H9 (cell line): ENCODE measurements around the gene CNTFR. TPM values are rescaled to one million over a fixed set of nuclear protein-coding genes. Genes with fewer than 3 reads are reported as not detected.

ENCODE experiments used
- DNase-seq: peaks from one replicate; pipeline ENCODE4 v3.0.0-alpha.2; 2017
- H2AFZ ChIP-seq: one replicate; pipeline ENCODE4 v1.6.1; 2013; ENCODE audit warnings: mild to moderate bottlenecking, low read length, control low read depth, moderate library complexity
- H2AK5ac ChIP-seq: 2 replicates; pipeline ENCODE4 v1.6.1; 2013; ENCODE audit warnings: low read length, control low read depth, mixed read lengths; ENCODE audit not compliant: insufficient read length
- H2BK120ac ChIP-seq: one replicate; pipeline ENCODE4 v1.6.1; 2013; ENCODE audit warnings: low read depth, mild to moderate bottlenecking, low read length, control low read depth, inconsistent platforms; ENCODE audit not compliant: poor library complexity, severe bottlenecking
- H2BK12ac ChIP-seq: 2 replicates; pipeline ENCODE4 v1.6.1; 2013; ENCODE audit warnings: low read length, control low read depth, mixed read lengths, low read depth; ENCODE audit not compliant: insufficient read length
- H2BK15ac ChIP-seq: 2 replicates; pipeline ENCODE4 v1.6.1; 2013; ENCODE audit warnings: low read depth, low read length, control low read depth
- H2BK20ac ChIP-seq: one replicate; pipeline ENCODE4 v1.6.1; 2013; ENCODE audit warnings: low read depth, mild to moderate bottlenecking, low read length, control low read depth, inconsistent platforms; ENCODE audit not compliant: poor library complexity, severe bottlenecking
- H2BK5ac ChIP-seq: 2 replicates; pipeline ENCODE4 v1.6.1; 2013; ENCODE audit warnings: low read length, control low read depth, mixed read lengths; ENCODE audit not compliant: insufficient read length
- H3K14ac ChIP-seq: 2 replicates; pipeline ENCODE4 v1.6.1; 2013; ENCODE audit warnings: low read length, control low read depth; ENCODE audit not compliant: insufficient read depth
- H3K18ac ChIP-seq: 2 replicates; pipeline ENCODE4 v1.6.1; 2013; ENCODE audit warnings: low read depth, mild to moderate bottlenecking, mixed read lengths, low read length, control low read depth; ENCODE audit not compliant: insufficient read length
- H3K23ac ChIP-seq: 2 replicates; pipeline ENCODE4 v1.6.1; 2013; ENCODE audit warnings: low read length, control low read depth, mixed read lengths, low read depth; ENCODE audit not compliant: insufficient read length
- H3K23me2 ChIP-seq: 2 replicates; pipeline ENCODE4 v1.6.1; 2013; ENCODE audit warnings: low read depth, mild to moderate bottlenecking, mixed read lengths, low read length, control low read depth; ENCODE audit not compliant: insufficient read length, poor library complexity, severe bottlenecking
- H3K27ac ChIP-seq: 2 replicates; pipeline ENCODE4 v1.5.1; 2013; ENCODE audit warnings: low read length, control low read depth, mixed read lengths, low read depth; ENCODE audit not compliant: insufficient read length
- H3K27me3 ChIP-seq: 2 replicates; pipeline ENCODE4 v1.6.1; 2013; ENCODE audit warnings: low read length, control low read depth, inconsistent platforms; ENCODE audit not compliant: insufficient read depth
- H3K4ac ChIP-seq: 2 replicates; pipeline ENCODE4 v1.6.1; 2013; ENCODE audit warnings: low read depth, mild to moderate bottlenecking, control low read depth, inconsistent platforms, low read length, moderate library complexity
- H3K4me1 ChIP-seq: 2 replicates; pipeline ENCODE4 v1.6.1; 2013; ENCODE audit warnings: low read length, control low read depth, inconsistent platforms; ENCODE audit not compliant: insufficient read depth
- H3K4me2 ChIP-seq: 2 replicates; pipeline ENCODE4 v1.6.1; 2013; ENCODE audit warnings: low read length, control low read depth, mixed read lengths; ENCODE audit not compliant: insufficient read length, insufficient read depth
- H3K56ac ChIP-seq: 2 replicates; pipeline ENCODE4 v1.6.1; 2013; ENCODE audit warnings: low read depth, mild to moderate bottlenecking, mixed read lengths, low read length, control low read depth; ENCODE audit not compliant: insufficient read length
- H3K79me1 ChIP-seq: 2 replicates; pipeline ENCODE4 v1.6.1; 2013; ENCODE audit warnings: low read depth, mild to moderate bottlenecking, moderate library complexity, low read length, control low read depth, inconsistent platforms; ENCODE audit not compliant: insufficient read depth, poor library complexity, severe bottlenecking
- H3K79me2 ChIP-seq: 2 replicates; pipeline ENCODE4 v1.6.1; 2013; ENCODE audit warnings: low read length, control low read depth, inconsistent platforms; ENCODE audit not compliant: insufficient read depth
- H3K9ac ChIP-seq: 2 replicates; pipeline ENCODE4 v1.6.1; 2013; ENCODE audit warnings: low read length, control low read depth, mixed read lengths; ENCODE audit not compliant: insufficient read length; ENCODE audit errors: extremely low read depth
- H3K9me3 ChIP-seq: one replicate; pipeline ENCODE4 v1.6.1; 2013; ENCODE audit warnings: low read depth, low read length, inconsistent platforms; ENCODE audit not compliant: control insufficient read depth
- H3T11ph ChIP-seq: one replicate; pipeline ENCODE4 v1.6.1; 2013; ENCODE audit warnings: mild to moderate bottlenecking, low read length, control low read depth, inconsistent platforms
- H4K20me1 ChIP-seq: one replicate; pipeline ENCODE4 v1.6.1; 2013; ENCODE audit not compliant: control insufficient read depth, insufficient read length, insufficient read depth
- H4K5ac ChIP-seq: 2 replicates; pipeline ENCODE4 v1.6.1; 2013; ENCODE audit warnings: low read depth, mild to moderate bottlenecking, mixed read lengths, low read length, control low read depth; ENCODE audit not compliant: insufficient read length
- H4K8ac ChIP-seq: replicated peaks from 2 replicates; pipeline ENCODE4 v1.6.1; 2013; ENCODE audit warnings: low read length, control low read depth, mixed read lengths, low read depth; ENCODE audit not compliant: insufficient read length
- H4K91ac ChIP-seq: 2 replicates; pipeline ENCODE4 v1.6.1; 2013; ENCODE audit warnings: low read depth, mild to moderate bottlenecking, moderate library complexity, mixed read lengths, low read length, control low read depth; ENCODE audit not compliant: insufficient read length
- H3K27ac Mint-ChIP-seq, 3 experiments: 2 replicates in 2 of 3; 3 replicates in 1 of 3; pipeline ENCODE4 v1.8.0; 2020 to 2021; ENCODE audit warnings: mixed read lengths in 3 of 3, mild to moderate bottlenecking in 1 of 3, moderate library complexity in 1 of 3
- H3K27me3 Mint-ChIP-seq: 2 replicates; pipeline ENCODE4 v1.8.0; 2021; ENCODE audit warnings: low read depth, mild to moderate bottlenecking, moderate library complexity, mixed read lengths
- H3K36me3 Mint-ChIP-seq, 3 experiments: 2 replicates in 2 of 3; 3 replicates in 1 of 3; pipeline ENCODE4 v1.8.0; 2020 to 2021; ENCODE audit warnings: low read depth in 3 of 3, mixed read lengths in 3 of 3; ENCODE audit not compliant: insufficient read depth in 1 of 3
- H3K4me1 Mint-ChIP-seq, 2 experiments: 2 replicates each; pipeline ENCODE4 v1.8.0; 2020; ENCODE audit warnings: mixed read lengths in 2 of 2
- H3K4me3 Mint-ChIP-seq, 2 experiments: 2 replicates in 1 of 2; 3 replicates in 1 of 2; pipeline ENCODE4 v1.8.0; 2020 to 2021; ENCODE audit warnings: mild to moderate bottlenecking in 2 of 2, mixed read lengths in 2 of 2, moderate library complexity in 1 of 2
- H3K9me3 Mint-ChIP-seq, 2 experiments: 2 replicates in 1 of 2; 3 replicates in 1 of 2; pipeline ENCODE4 v1.8.0; 2020; ENCODE audit warnings: mild to moderate bottlenecking in 2 of 2, mixed read lengths in 2 of 2, moderate library complexity in 1 of 2
- CTCF ChIP-seq: fragments of 200-600 bp; sonication (generic); conservative IDR thresholded peaks from 3 replicates; pipeline ENCODE4 v1.8.0; 2021; ENCODE audit warnings: antibody characterized with exemption, mild to moderate bottlenecking
- WGBS: extraction: QIAGEN DNeasy Blood & Tissue Kit; methylation state at CpG from one replicate; pipeline ENCODE4 v1.1.7; 2013; ENCODE audit warnings: missing lambda C conversion rate, low lambda C conversion rate, mixed read lengths; ENCODE audit not compliant: insufficient read length; ENCODE audit errors: extremely low coverage; 5-methylcytosine and 5-hydroxymethylcytosine counted together
- total RNA-seq: library from RNA; stranded (reverse); gene quantifications from 2 replicates; pipeline ENCODE4 v1.2.1, GENCODE V29; 2021

Gene CNTFR
- total RNA-seq, 1 experiment from 2014 or later: 0.55 TPM

DNA sequence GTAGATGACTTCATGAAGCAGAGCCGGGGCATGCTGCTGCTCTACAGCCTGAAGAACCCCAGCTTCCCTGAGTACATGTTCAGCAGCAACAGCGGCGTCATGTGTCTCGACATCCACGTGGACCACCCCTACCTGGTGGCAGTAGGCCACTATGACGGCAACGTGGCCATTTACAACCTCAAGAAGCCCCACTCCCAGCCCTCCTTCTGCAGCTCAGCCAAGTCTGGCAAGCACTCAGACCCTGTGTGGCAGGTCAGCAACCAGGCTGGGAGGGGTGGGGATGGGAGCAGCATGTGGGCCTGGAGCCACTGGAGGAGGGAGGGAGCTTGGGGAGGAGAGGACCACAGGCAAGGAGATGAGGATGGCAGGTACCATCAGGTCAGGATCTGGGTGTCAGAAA is 82.9 kb downstream of the CNTFR start:
- Histone ChIP-seq H3K23me2 (no peaks in the 10 kb centered on the region), H3K9ac (no peak overlapping the region), H3K14ac (no peak overlapping the region), H2AK5ac (no peak overlapping the region), H2AFZ (no peak overlapping the region), H3K4me2 (no peak overlapping the region), H3K4me1 (no peaks in the 10 kb centered on the region; the same call in 1 of the 2 replicates), H3K27ac (no peak overlapping the region), H2BK120ac (no peak overlapping the region), H2BK15ac (no peak overlapping the region), H2BK20ac (no peak overlapping the region), H3K56ac (no peak overlapping the region), H3K23ac (no peak overlapping the region), H3K18ac (no peak overlapping the region), H3K27me3 (no peaks in the 10 kb centered on the region), H4K20me1 (no peaks in the 10 kb centered on the region), H3K79me2 (no peaks in the 10 kb centered on the region), H3K79me1 (no peaks in the 10 kb centered on the region), H4K91ac (no peak overlapping the region), H4K8ac (no peak overlapping the region), H4K5ac (no peak overlapping the region), H2BK12ac (no peak overlapping the region), H3K9me3 (no peaks in the 10 kb centered on the region), H3T11ph (no peak overlapping the region), H2BK5ac (no peak overlapping the region), H3K4ac (no peak overlapping the region)
- TF ChIP-seq CTCF: no peak
- H3K27ac Mint-ChIP-seq: no peak overlapping the region
- H3K4me3 Mint-ChIP-seq: no peak overlapping the region
- peaks cover 3% of the 10 kb centered on the region; the same call in 1 of the 2 replicates for H3K27me3 Mint-ChIP-seq
- peaks cover 13 to 28% of the 10 kb centered on the region in 2 experiments for H3K4me1 Mint-ChIP-seq
- no peak for DNase-seq
- H3K9me3 Mint-ChIP-seq: no peaks in the 10 kb centered on the region
- no peaks in the 10 kb centered on the region for H3K36me3 Mint-ChIP-seq
- WGBS: no CpG with 5 or more reads among the region's 7 CpGs
